Medulla oblongata (tissue), 1 donor: ENCODE measurements around the gene RPS3.
A peak's percentile ranks its signal among the peaks of the same experiment; 100 is the strongest.
"Not testable (repeated sequence)": the region's sequence is repeated elsewhere in the genome, so short reads cannot be mapped to it uniquely, and the experiment has no call there.

Experiments used
- DNase-seq: peaks from one replicate; pipeline ENCODE4 v3.0.0-alpha.2; 2015; ENCODE audit errors: extremely low spot score

RPS3 gene

GRCh38 chr11:75380245-75380644 is 19.1 kb upstream of the RPS3 start:
- DNase-seq, result no peak

GRCh38 chr11:75380716-75381420 is 18.4 kb upstream of the RPS3 start:
- peak; percentile 54 for DNase-seq

- no peak for DNase-seq
Observed at GRCh38 chr11:75383246-75383645, 16.1 kb upstream of the RPS3 start.

- DNase-seq, result peak; percentile 85
Observed at GRCh38 chr11:75384438-75385080, 14.8 kb upstream of the RPS3 start.

GRCh38 chr11:75386942-75387630 is 12.2 kb upstream of the RPS3 start:
- DNase-seq, result no peak

- DNase-seq, result no peak
Observed at GRCh38 chr11:75387736-75388294, 11.5 kb upstream of the RPS3 start.

GRCh38 chr11:75388386-75389275 is 10.7 kb upstream of the RPS3 start:
- DNase-seq, result peak; percentile 85

- no peak for DNase-seq
Observed at GRCh38 chr11:75389276-75389605, 10.1 kb upstream of the RPS3 start.

- DNase-seq, result no peak
Observed at GRCh38 chr11:75389925-75390324, 9.4 kb upstream of the RPS3 start.

- DNase-seq, result no peak
Observed at GRCh38 chr11:75394085-75394840, 5.1 kb upstream of the RPS3 start.

- DNase-seq, result no peak
Observed at GRCh38 chr11:75398906-75399305, 412 bp upstream of the RPS3 start.

GRCh38 chr11:75400146-75400865 is 988 bp downstream of the RPS3 start:
- DNase-seq, result peak; percentile 38

- DNase-seq, result no peak
Observed at GRCh38 chr11:75402002-75402773, 2.9 kb downstream of the RPS3 start.

- no peak for DNase-seq
Observed at GRCh38 chr11:75403037-75403436, 3.7 kb downstream of the RPS3 start.

- DNase-seq, result no peak
Observed at GRCh38 chr11:75403983-75404658, 4.8 kb downstream of the RPS3 start.

GRCh38 chr11:75406338-75406777 is 7.0 kb downstream of the RPS3 start:
- DNase-seq, result no peak

GRCh38 chr11:75408957-75409219 is 9.6 kb downstream of the RPS3 start:
- DNase-seq, result no peak

GRCh38 chr11:75409971-75410370 is 10.7 kb downstream of the RPS3 start:
- not testable (repeated sequence) for DNase-seq

- not testable (repeated sequence) for DNase-seq
Observed at GRCh38 chr11:75413146-75413545, 13.8 kb downstream of the RPS3 start.
